HepG2 (cell line): ENCODE measurements around the gene EML2. TPM values are rescaled to one million over a fixed set of nuclear protein-coding genes. Genes with fewer than 3 reads are reported as not detected.

Experiments used
- ETV6 ChIP-seq: sonication (generic); formaldehyde crosslinking; conservative IDR thresholded peaks from 2 replicates; pipeline ENCODE4 v1.4.0; 2020; ENCODE audit warnings: missing genetic modification reagents
- GLI4 ChIP-seq: sonication (generic); formaldehyde crosslinking; IDR thresholded peaks from 2 replicates; pipeline ENCODE4 v1.5.1; 2020; ENCODE audit warnings: missing genetic modification reagents, mild to moderate bottlenecking, moderate library complexity, borderline replicate concordance
- MEIS1 ChIP-seq: sonication (generic); formaldehyde crosslinking; IDR thresholded peaks from 2 replicates; pipeline ENCODE4 v1.9.0; 2021; ENCODE audit warnings: mild to moderate bottlenecking, missing genetic modification reagents, moderate library complexity, borderline replicate concordance
- PHF5A ChIP-seq: IDR thresholded peaks from one replicate; pipeline ENCODE4 v1.6.1; 2018; ENCODE audit warnings: low read depth, missing genetic modification reagents; ENCODE audit not compliant: unreplicated experiment
- SRSF9 ChIP-seq: fragments of 200-400 bp; formaldehyde crosslinking; IDR thresholded peaks from 2 replicates; pipeline ENCODE4 v1.6.1; 2018; ENCODE audit warnings: borderline replicate concordance, mild to moderate bottlenecking, low read depth, low read length; ENCODE audit not compliant: insufficient read depth, poor library complexity, severe bottlenecking
- TARDBP ChIP-seq: sonication (generic); formaldehyde crosslinking; IDR thresholded peaks from 2 replicates; pipeline ENCODE4 v1.8.0; 2022; ENCODE audit warnings: mild to moderate bottlenecking, missing genetic modification reagents
- ZC3H13 ChIP-seq: sonication (generic); formaldehyde crosslinking; IDR thresholded peaks from 2 replicates; pipeline ENCODE4 v1.8.1; 2023; ENCODE audit warnings: mild to moderate bottlenecking, missing genetic modification reagents, moderate library complexity
- ZNF207 ChIP-seq: fragments of 450-650 bp; IDR thresholded peaks from 2 replicates; pipeline ENCODE4 v1.6.1; 2016; ENCODE audit warnings: antibody characterized with exemption, borderline replicate concordance
- ZNF546 ChIP-seq: sonication (generic); formaldehyde crosslinking; conservative IDR thresholded peaks from 2 replicates; pipeline ENCODE4 v1.8.1; 2023; ENCODE audit warnings: mild to moderate bottlenecking, missing genetic modification reagents
- polyA plus RNA-seq, 8 experiments: library from polyadenylated mRNA; depleted of rRNA in 3 of 8; stranded (reverse) in 7 of 8; unstranded in 1 of 8; fragments of >200 nt; fragmentation: Illumina TruSeq in 4 of 8; extraction: Trizol in 4 of 8; gene quantifications; 2 replicates each; pipeline versions ENCODE4 v1.2.1 to v1.2.3, GENCODE V29; 2011 to 2016; ENCODE audit warnings: low read depth in 4 of 8, missing spikeins in 1 of 8, mixed read lengths in 1 of 8; ENCODE audit not compliant: insufficient read depth in 1 of 8
- total RNA-seq, 5 experiments: library from RNA; depleted of rRNA; stranded (reverse); fragments of >200 nt; fragmentation: Illumina TruSeq; extraction: Trizol; gene quantifications; 2 replicates each; pipeline ENCODE4 v1.2.3, GENCODE V29; 2016; ENCODE audit warnings: low read depth in 1 of 5
- TF ChIP-seq, protein P1 (sequence below): sonication (generic); formaldehyde crosslinking; IDR thresholded peaks from 2 replicates; pipeline ENCODE4 v1.9.0; 2022; ENCODE audit warnings: missing genetic modification reagents, mild to moderate bottlenecking, borderline replicate concordance
- TF ChIP-seq, protein P2 (sequence below), 2 experiments: fragments of 450-650 bp in 1 of 2; sonication (generic) in 1 of 2; formaldehyde crosslinking; IDR thresholded peaks; 2 replicates each; pipeline versions ENCODE4 v1.5.0 to v1.8.0; 2020 to 2022; ENCODE audit warnings: mild to moderate bottlenecking in 1 of 2, missing genetic modification reagents in 1 of 2
- TF ChIP-seq, protein P3 (sequence below): sonication (generic); formaldehyde crosslinking; IDR thresholded peaks from 2 replicates; pipeline ENCODE4 v1.4.0; 2020; ENCODE audit warnings: missing genetic modification reagents
- TF ChIP-seq, protein P4 (sequence below): sonication (generic); formaldehyde crosslinking; IDR thresholded peaks from 2 replicates; pipeline ENCODE4 v1.5.0; 2020; ENCODE audit warnings: missing genetic modification reagents
- TF ChIP-seq, protein P5 (sequence below): sonication (generic); formaldehyde crosslinking; IDR thresholded peaks from 2 replicates; pipeline ENCODE4 v1.8.0; 2022; ENCODE audit warnings: missing genetic modification reagents, mild to moderate bottlenecking, moderate library complexity, borderline replicate concordance

EML2 gene
- total and polyA plus RNA-seq, 2 of the 13 experiments (the other 11 are each of a cell fraction or from before 2014, with no cell fraction given): 7.3 to 12.9 TPM

DNA sequence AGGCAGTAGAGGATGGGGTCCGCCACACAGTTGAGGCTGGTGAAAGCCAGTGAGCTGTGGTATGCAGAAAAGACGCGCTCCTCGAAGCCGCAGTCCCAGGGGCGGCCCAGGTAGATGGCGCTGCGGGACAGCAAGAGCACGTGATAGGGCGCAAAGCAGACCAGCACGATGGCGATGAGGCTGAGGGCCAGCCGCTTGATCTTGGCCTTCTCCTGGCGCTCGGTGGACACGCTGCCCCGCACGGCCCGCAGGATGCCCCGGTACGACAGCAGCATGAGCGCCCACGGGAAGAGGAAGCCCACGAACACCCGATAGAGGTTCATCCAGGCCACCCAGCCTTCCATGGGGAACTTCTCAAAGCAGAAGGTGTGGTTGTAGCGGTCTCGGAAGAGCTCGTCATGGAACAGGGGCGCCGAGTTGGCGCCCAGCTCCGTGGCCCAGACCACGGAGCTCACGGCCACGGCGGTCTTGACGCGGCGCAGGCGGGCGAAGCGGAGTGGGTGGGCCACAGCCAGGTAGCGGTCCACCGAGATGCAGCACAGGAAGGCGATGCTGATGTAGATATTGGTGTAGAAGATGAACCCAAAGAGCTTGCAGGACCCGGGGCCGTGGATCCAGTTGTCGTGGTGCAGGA lies 48.1 kb downstream of the EML2 start (continued):
- TF ChIP-seq, protein P1, sequence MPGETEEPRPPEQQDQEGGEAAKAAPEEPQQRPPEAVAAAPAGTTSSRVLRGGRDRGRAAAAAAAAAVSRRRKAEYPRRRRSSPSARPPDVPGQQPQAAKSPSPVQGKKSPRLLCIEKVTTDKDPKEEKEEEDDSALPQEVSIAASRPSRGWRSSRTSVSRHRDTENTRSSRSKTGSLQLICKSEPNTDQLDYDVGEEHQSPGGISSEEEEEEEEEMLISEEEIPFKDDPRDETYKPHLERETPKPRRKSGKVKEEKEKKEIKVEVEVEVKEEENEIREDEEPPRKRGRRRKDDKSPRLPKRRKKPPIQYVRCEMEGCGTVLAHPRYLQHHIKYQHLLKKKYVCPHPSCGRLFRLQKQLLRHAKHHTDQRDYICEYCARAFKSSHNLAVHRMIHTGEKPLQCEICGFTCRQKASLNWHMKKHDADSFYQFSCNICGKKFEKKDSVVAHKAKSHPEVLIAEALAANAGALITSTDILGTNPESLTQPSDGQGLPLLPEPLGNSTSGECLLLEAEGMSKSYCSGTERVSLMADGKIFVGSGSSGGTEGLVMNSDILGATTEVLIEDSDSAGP (CRISPR knock-in tag): peak; percentile 59
- peak; percentile 72 for TF ChIP-seq TARDBP
- no peak for TF ChIP-seq SRSF9
- TF ChIP-seq ZNF546: 0 out of 2 replicates have a peak, but pooled peaks have one; percentile 50
- TF ChIP-seq, protein P2, sequence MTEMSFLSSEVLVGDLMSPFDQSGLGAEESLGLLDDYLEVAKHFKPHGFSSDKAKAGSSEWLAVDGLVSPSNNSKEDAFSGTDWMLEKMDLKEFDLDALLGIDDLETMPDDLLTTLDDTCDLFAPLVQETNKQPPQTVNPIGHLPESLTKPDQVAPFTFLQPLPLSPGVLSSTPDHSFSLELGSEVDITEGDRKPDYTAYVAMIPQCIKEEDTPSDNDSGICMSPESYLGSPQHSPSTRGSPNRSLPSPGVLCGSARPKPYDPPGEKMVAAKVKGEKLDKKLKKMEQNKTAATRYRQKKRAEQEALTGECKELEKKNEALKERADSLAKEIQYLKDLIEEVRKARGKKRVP (CRISPR knock-in tag; IDR thresholded peaks at IDR 0.05): peak in 1 of 2 experiments; percentile 44; a peak in 1 of 4 replicates
- 0 out of 2 replicates have a peak, but pooled peaks have one; percentile 46 for TF ChIP-seq ZC3H13 (CRISPR knock-in tag)
- TF ChIP-seq, protein P3, sequence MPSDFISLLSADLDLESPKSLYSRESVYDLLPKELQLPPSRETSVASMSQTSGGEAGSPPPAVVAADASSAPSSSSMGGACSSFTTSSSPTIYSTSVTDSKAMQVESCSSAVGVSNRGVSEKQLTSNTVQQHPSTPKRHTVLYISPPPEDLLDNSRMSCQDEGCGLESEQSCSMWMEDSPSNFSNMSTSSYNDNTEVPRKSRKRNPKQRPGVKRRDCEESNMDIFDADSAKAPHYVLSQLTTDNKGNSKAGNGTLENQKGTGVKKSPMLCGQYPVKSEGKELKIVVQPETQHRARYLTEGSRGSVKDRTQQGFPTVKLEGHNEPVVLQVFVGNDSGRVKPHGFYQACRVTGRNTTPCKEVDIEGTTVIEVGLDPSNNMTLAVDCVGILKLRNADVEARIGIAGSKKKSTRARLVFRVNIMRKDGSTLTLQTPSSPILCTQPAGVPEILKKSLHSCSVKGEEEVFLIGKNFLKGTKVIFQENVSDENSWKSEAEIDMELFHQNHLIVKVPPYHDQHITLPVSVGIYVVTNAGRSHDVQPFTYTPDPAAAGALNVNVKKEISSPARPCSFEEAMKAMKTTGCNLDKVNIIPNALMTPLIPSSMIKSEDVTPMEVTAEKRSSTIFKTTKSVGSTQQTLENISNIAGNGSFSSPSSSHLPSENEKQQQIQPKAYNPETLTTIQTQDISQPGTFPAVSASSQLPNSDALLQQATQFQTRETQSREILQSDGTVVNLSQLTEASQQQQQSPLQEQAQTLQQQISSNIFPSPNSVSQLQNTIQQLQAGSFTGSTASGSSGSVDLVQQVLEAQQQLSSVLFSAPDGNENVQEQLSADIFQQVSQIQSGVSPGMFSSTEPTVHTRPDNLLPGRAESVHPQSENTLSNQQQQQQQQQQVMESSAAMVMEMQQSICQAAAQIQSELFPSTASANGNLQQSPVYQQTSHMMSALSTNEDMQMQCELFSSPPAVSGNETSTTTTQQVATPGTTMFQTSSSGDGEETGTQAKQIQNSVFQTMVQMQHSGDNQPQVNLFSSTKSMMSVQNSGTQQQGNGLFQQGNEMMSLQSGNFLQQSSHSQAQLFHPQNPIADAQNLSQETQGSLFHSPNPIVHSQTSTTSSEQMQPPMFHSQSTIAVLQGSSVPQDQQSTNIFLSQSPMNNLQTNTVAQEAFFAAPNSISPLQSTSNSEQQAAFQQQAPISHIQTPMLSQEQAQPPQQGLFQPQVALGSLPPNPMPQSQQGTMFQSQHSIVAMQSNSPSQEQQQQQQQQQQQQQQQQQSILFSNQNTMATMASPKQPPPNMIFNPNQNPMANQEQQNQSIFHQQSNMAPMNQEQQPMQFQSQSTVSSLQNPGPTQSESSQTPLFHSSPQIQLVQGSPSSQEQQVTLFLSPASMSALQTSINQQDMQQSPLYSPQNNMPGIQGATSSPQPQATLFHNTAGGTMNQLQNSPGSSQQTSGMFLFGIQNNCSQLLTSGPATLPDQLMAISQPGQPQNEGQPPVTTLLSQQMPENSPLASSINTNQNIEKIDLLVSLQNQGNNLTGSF (CRISPR knock-in tag): peak; percentile 36; the same call in 1 of the 2 replicates
- TF ChIP-seq ZNF207: no peak
- TF ChIP-seq, protein P4, sequence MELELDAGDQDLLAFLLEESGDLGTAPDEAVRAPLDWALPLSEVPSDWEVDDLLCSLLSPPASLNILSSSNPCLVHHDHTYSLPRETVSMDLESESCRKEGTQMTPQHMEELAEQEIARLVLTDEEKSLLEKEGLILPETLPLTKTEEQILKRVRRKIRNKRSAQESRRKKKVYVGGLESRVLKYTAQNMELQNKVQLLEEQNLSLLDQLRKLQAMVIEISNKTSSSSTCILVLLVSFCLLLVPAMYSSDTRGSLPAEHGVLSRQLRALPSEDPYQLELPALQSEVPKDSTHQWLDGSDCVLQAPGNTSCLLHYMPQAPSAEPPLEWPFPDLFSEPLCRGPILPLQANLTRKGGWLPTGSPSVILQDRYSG (CRISPR knock-in tag): no peak
- TF ChIP-seq MEIS1 (CRISPR knock-in tag): 0 out of 2 replicates have a peak, but pooled peaks have one; percentile 31
- TF ChIP-seq PHF5A (CRISPR knock-in tag): peak; percentile 73
- TF ChIP-seq ETV6 (CRISPR knock-in tag): peak; percentile 63; the same call in 1 of the 2 replicates
- TF ChIP-seq, protein P5, sequence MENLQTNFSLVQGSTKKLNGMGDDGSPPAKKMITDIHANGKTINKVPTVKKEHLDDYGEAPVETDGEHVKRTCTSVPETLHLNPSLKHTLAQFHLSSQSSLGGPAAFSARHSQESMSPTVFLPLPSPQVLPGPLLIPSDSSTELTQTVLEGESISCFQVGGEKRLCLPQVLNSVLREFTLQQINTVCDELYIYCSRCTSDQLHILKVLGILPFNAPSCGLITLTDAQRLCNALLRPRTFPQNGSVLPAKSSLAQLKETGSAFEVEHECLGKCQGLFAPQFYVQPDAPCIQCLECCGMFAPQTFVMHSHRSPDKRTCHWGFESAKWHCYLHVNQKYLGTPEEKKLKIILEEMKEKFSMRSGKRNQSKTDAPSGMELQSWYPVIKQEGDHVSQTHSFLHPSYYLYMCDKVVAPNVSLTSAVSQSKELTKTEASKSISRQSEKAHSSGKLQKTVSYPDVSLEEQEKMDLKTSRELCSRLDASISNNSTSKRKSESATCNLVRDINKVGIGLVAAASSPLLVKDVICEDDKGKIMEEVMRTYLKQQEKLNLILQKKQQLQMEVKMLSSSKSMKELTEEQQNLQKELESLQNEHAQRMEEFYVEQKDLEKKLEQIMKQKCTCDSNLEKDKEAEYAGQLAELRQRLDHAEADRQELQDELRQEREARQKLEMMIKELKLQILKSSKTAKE (CRISPR knock-in tag): 0 out of 2 replicates have a peak, but pooled peaks have one; percentile 19
- peak; percentile 88; the same call in 1 of the 2 replicates for TF ChIP-seq GLI4 (CRISPR knock-in tag)
